IMR-90 (cell line): Measurements from ENCODE around the gene FUT2. TPM values are rescaled to one million over a fixed set of nuclear protein-coding genes. Genes with fewer than 3 reads are reported as not detected.

Source experiments
- ATAC-seq: fragments of 200-7000 bp; cut with Tn5 transposase; 2 replicates; pipeline ENCODE4 v1.9.1; 2020; ENCODE audit warnings: low read depth, mild to moderate bottlenecking, moderate library complexity
- BruUV-seq: library from RNA; stranded (reverse); fragments of 400-500 nt; replicated peaks from 2 replicates; lab custom pipeline; 2021; lab: Mats Ljungman, UMichigan
- CTCF ChIA-PET: fragments of 300-600 bp; formaldehyde crosslinking; extraction: SDS; loops from one replicate; lab custom pipeline; 2021; ENCODE audit warnings: antibody characterized with exemption; lab: Yijun Ruan, JAX
- POLR2A ChIA-PET: fragments of 300-600 bp; sonication (Branson Sonifier 250); formaldehyde crosslinking; loops from one replicate; lab custom pipeline; 2022; ENCODE audit warnings: antibody characterized with exemption; ENCODE audit not compliant: unreplicated experiment; lab: Charles Lee
- DNase-seq: peaks from one replicate; pipeline ENCODE4 v3.0.0; 2013
- H2AFZ ChIP-seq: replicated peaks from 2 replicates; pipeline ENCODE3; 2013; ENCODE audit warnings: low read length, mild to moderate bottlenecking; ENCODE audit not compliant: poor library complexity
- H2AK5ac ChIP-seq: 2 replicates; pipeline ENCODE4 v1.6.1; 2013; ENCODE audit warnings: low read depth, low read length, inconsistent platforms
- H2AK9ac ChIP-seq: replicated peaks from 2 replicates; pipeline ENCODE3; 2013; ENCODE audit warnings: mild to moderate bottlenecking, low read depth, low read length, moderate library complexity; ENCODE audit not compliant: poor library complexity
- H2BK120ac ChIP-seq: 2 replicates; pipeline ENCODE4 v1.6.1; 2013; ENCODE audit warnings: low read depth, low read length, inconsistent platforms
- H2BK15ac ChIP-seq: 3 replicates; pipeline ENCODE4 v1.6.1; 2013; ENCODE audit warnings: low read depth, low read length, inconsistent platforms
- H2BK20ac ChIP-seq: 2 replicates; pipeline ENCODE4 v1.6.1; 2013; ENCODE audit warnings: low read depth, mild to moderate bottlenecking, inconsistent platforms, low read length, moderate library complexity
- H2BK5ac ChIP-seq: 2 replicates; pipeline ENCODE4 v1.6.1; 2013; ENCODE audit warnings: mild to moderate bottlenecking, low read depth, low read length, inconsistent platforms; ENCODE audit not compliant: poor library complexity, severe bottlenecking
- H3K14ac ChIP-seq: replicated peaks from 2 replicates; pipeline ENCODE4 v1.6.1; 2013; ENCODE audit warnings: low read depth, low read length, inconsistent platforms
- H3K18ac ChIP-seq: 2 replicates; pipeline ENCODE4 v1.6.1; 2013; ENCODE audit warnings: low read depth, low read length, control low read depth
- H3K23ac ChIP-seq: 2 replicates; pipeline ENCODE4 v1.6.1; 2013; ENCODE audit warnings: low read depth, low read length, inconsistent platforms
- H3K27ac ChIP-seq: 2 replicates; pipeline ENCODE4 v1.5.1; 2013; ENCODE audit warnings: mild to moderate bottlenecking, control low read depth, low read length; ENCODE audit not compliant: insufficient read depth
- H3K27me3 ChIP-seq: 2 replicates; pipeline ENCODE4 v1.6.1; 2013; ENCODE audit warnings: low read length; ENCODE audit not compliant: control insufficient read depth, insufficient read depth
- H3K36me3 ChIP-seq: 2 replicates; pipeline ENCODE4 v1.6.1; 2013; ENCODE audit warnings: low read length, mixed read lengths; ENCODE audit not compliant: control insufficient read depth, insufficient read depth
- H3K4ac ChIP-seq: 2 replicates; pipeline ENCODE4 v1.6.1; 2013; ENCODE audit warnings: low read depth, low read length, inconsistent platforms
- H3K4me1 ChIP-seq: 2 replicates; pipeline ENCODE4 v1.6.1; 2013; ENCODE audit warnings: low read length, mixed read lengths; ENCODE audit not compliant: control insufficient read depth, insufficient read depth
- H3K4me2 ChIP-seq: 2 replicates; pipeline ENCODE4 v1.6.1; 2013; ENCODE audit warnings: low read depth, mild to moderate bottlenecking, control low read depth, low read length, moderate library complexity
- H3K4me3 ChIP-seq: 2 replicates; pipeline ENCODE4 v1.5.1; 2013; ENCODE audit warnings: low read depth, mild to moderate bottlenecking, control low read depth, low read length, moderate library complexity; ENCODE audit not compliant: insufficient read depth
- H3K56ac ChIP-seq: 2 replicates; pipeline ENCODE4 v1.6.1; 2013; ENCODE audit warnings: low read length, inconsistent platforms; ENCODE audit not compliant: insufficient read depth; ENCODE audit errors: extremely low read depth
- H3K79me1 ChIP-seq, 2 experiments: 2 replicates each; pipeline ENCODE4 v1.6.1; 2013; ENCODE audit warnings: low read length in 2 of 2, inconsistent platforms in 1 of 2, low read depth in 1 of 2
- H3K9ac ChIP-seq: 2 replicates; pipeline ENCODE4 v1.6.1; 2013; ENCODE audit warnings: low read depth, low read length, control low read depth
- H3K9me1 ChIP-seq: 2 replicates; pipeline ENCODE4 v1.6.1; 2013; ENCODE audit warnings: low read length, inconsistent platforms; ENCODE audit not compliant: insufficient read depth
- H3K9me3 ChIP-seq: 2 replicates; pipeline ENCODE4 v1.6.1; 2013; ENCODE audit warnings: low read length; ENCODE audit not compliant: control insufficient read depth, insufficient read depth
- H4K20me1 ChIP-seq: 2 replicates; pipeline ENCODE4 v1.6.1; 2013; ENCODE audit warnings: low read length, inconsistent platforms; ENCODE audit not compliant: insufficient read depth
- H4K5ac ChIP-seq: 2 replicates; pipeline ENCODE4 v1.6.1; 2013; ENCODE audit warnings: mild to moderate bottlenecking, low read depth, low read length, control low read depth
- H4K8ac ChIP-seq, 2 experiments: 2 replicates each; pipeline ENCODE4 v1.6.1; 2013; ENCODE audit warnings: low read depth in 2 of 2, low read length in 2 of 2, control low read depth in 1 of 2, inconsistent platforms in 1 of 2
- H4K91ac ChIP-seq: 2 replicates; pipeline ENCODE4 v1.6.1; 2013; ENCODE audit warnings: low read depth, low read length, inconsistent platforms; ENCODE audit not compliant: insufficient read depth
- BHLHE40 ChIP-seq: fragments of 150-350 bp; IDR thresholded peaks from 2 replicates; pipeline ENCODE4 v1.6.1; 2016; ENCODE audit warnings: mild to moderate bottlenecking, low read depth, low read length
- FOS ChIP-seq: fragments of 150-350 bp; IDR thresholded peaks from 2 replicates; pipeline ENCODE4 v1.6.1; 2016; ENCODE audit warnings: low read depth, low read length
- MAFK ChIP-seq: IDR thresholded peaks from 2 replicates; pipeline ENCODE4 v1.6.1; 2012; ENCODE audit warnings: low read depth, low read length, improper control_type of control experiment
- MXI1 ChIP-seq: IDR thresholded peaks from 2 replicates; pipeline ENCODE4 v1.6.1; 2012; ENCODE audit warnings: low read depth, mild to moderate bottlenecking, low read length, moderate library complexity, borderline replicate concordance
- NFE2L2 ChIP-seq: fragments of 150-350 bp; IDR thresholded peaks from 2 replicates; pipeline ENCODE4 v1.6.1; 2016; ENCODE audit warnings: low read depth, mild to moderate bottlenecking, low read length
- POLR2A ChIP-seq: IDR thresholded peaks from 2 replicates; pipeline ENCODE4 v1.6.1; 2012; ENCODE audit warnings: mild to moderate bottlenecking, low read depth, low read length
- RAD21 ChIP-seq: IDR thresholded peaks from 2 replicates; pipeline ENCODE4 v1.6.1; 2012; ENCODE audit warnings: low read length, improper control_type of control experiment
- RCOR1 ChIP-seq: IDR thresholded peaks from 2 replicates; pipeline ENCODE4 v1.6.1; 2012; ENCODE audit warnings: mild to moderate bottlenecking, low read length, improper control_type of control experiment; ENCODE audit not compliant: insufficient replicate concordance
- RFX5 ChIP-seq: IDR thresholded peaks from 2 replicates; pipeline ENCODE4 v1.8.0; 2012; ENCODE audit warnings: low read depth, mild to moderate bottlenecking, low read length, moderate library complexity
- USF2 ChIP-seq: fragments of 150-350 bp; IDR thresholded peaks from 2 replicates; pipeline ENCODE4 v1.6.1; 2017; ENCODE audit warnings: mild to moderate bottlenecking, antibody characterized with exemption, low read length, low read depth
- WGBS, 2 experiments: methylation state at CpG; one replicate each; pipeline versions ENCODE4 v1.1.5 to v1.1.7; 2013; ENCODE audit warnings: missing lambda C conversion rate in 2 of 2; ENCODE audit not compliant: insufficient read length in 1 of 2; ENCODE audit errors: extremely low coverage in 2 of 2; 5-methylcytosine and 5-hydroxymethylcytosine counted together
- dilution Hi-C: fragments of 300-500 bp; cut with HindIII; formaldehyde crosslinking; loops from one replicate; pipeline ENCODE4 v1.14.3; 2018; ENCODE audit warnings: low sequenced_read_pairs; ENCODE audit not compliant: unreplicated experiment
- in situ Hi-C: fragments of 300-500 bp; cut with MboI; formaldehyde crosslinking; loops from 3 replicates; pipeline ENCODE4 v1.14.3; 2019; ENCODE audit warnings: low sequenced_read_pairs, inconsistent platforms, mixed read lengths
- intact Hi-C: fragments of 100-400 bp; cut with micrococcal nuclease; formaldehyde crosslinking; loops from 2 replicates; pipeline ENCODE4 v1.10.0; 2022
- polyA plus RNA-seq, 3 experiments: library from polyadenylated mRNA; depleted of rRNA; stranded (reverse); fragments of >200 nt; gene quantifications; 2 replicates each; pipeline ENCODE4 v1.2.3, GENCODE V29; 2012; ENCODE audit warnings: low replicate concordance in 1 of 3
- total RNA-seq: library from RNA; depleted of rRNA; stranded (reverse); fragments of >200 nt; gene quantifications from 2 replicates; pipeline ENCODE4 v1.2.3, GENCODE V29; 2012
- TF ChIP-seq, protein P1 (sequence below): fragments of 150-350 bp; IDR thresholded peaks from 2 replicates; pipeline ENCODE4 v1.6.1; 2016; ENCODE audit warnings: low read depth, mild to moderate bottlenecking, low read length, moderate library complexity, borderline replicate concordance
- TF ChIP-seq, protein P2 (sequence below): conservative IDR thresholded peaks from 2 replicates; pipeline ENCODE4 v1.5.1; 2012; ENCODE audit warnings: mild to moderate bottlenecking, low read depth, low read length, improper control_type of control experiment

The FUT2 gene
- total and polyA plus RNA-seq, 2 of the 4 experiments (the other 2 are of a cell fraction): not detected

GRCh38 chr19:48681127-48681470 lies 14.7 kb upstream of the FUT2 start:
- no peak overlapping the region for H2BK20ac ChIP-seq
- H3K27me3 ChIP-seq: peaks cover 12% of the 10 kb centered on the region
- peaks cover 3% of the 10 kb centered on the region; the same call in 1 of the 2 replicates for H3K4me1 ChIP-seq
- ATAC-seq (peak; percentile 92), DNase-seq (peak; percentile 93)
- H3K4ac ChIP-seq: no peak overlapping the region
- no peak overlapping the region for H2BK120ac ChIP-seq
- peaks cover 7% of the 10 kb centered on the region for H3K9me1 ChIP-seq
- no peak overlapping the region for H2BK5ac ChIP-seq
- TF ChIP-seq NFE2L2: no peak
- TF ChIP-seq RFX5: no peak
- TF ChIP-seq BHLHE40: peak; percentile 93
- peak; percentile 41; the same call in 1 of the 2 replicates for TF ChIP-seq MXI1
- peak; percentile 91 for TF ChIP-seq RCOR1
- TF ChIP-seq, protein P1, sequence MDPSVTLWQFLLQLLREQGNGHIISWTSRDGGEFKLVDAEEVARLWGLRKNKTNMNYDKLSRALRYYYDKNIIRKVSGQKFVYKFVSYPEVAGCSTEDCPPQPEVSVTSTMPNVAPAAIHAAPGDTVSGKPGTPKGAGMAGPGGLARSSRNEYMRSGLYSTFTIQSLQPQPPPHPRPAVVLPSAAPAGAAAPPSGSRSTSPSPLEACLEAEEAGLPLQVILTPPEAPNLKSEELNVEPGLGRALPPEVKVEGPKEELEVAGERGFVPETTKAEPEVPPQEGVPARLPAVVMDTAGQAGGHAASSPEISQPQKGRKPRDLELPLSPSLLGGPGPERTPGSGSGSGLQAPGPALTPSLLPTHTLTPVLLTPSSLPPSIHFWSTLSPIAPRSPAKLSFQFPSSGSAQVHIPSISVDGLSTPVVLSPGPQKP: no peak
- no peak for TF ChIP-seq POLR2A
- 0 out of 2 replicates have a peak, but pooled peaks have one; percentile 25 for TF ChIP-seq FOS
- TF ChIP-seq RAD21: no peak
- TF ChIP-seq MAFK: no peak
- TF ChIP-seq USF2: peak; percentile 76
- TF ChIP-seq, protein P2, sequence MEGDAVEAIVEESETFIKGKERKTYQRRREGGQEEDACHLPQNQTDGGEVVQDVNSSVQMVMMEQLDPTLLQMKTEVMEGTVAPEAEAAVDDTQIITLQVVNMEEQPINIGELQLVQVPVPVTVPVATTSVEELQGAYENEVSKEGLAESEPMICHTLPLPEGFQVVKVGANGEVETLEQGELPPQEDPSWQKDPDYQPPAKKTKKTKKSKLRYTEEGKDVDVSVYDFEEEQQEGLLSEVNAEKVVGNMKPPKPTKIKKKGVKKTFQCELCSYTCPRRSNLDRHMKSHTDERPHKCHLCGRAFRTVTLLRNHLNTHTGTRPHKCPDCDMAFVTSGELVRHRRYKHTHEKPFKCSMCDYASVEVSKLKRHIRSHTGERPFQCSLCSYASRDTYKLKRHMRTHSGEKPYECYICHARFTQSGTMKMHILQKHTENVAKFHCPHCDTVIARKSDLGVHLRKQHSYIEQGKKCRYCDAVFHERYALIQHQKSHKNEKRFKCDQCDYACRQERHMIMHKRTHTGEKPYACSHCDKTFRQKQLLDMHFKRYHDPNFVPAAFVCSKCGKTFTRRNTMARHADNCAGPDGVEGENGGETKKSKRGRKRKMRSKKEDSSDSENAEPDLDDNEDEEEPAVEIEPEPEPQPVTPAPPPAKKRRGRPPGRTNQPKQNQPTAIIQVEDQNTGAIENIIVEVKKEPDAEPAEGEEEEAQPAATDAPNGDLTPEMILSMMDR: no peak
- H2AK5ac ChIP-seq: 0 out of 2 replicates have a peak overlapping the region, but pooled peaks have one; percentile 28
- no TSS peak for BruUV-seq
- ChIA-PET CTCF (interaction anchor here (1.0 kb wide), 1 partner anchor 15 kb away, joined by 3 read pairs; no protein-coding TSS in a partner anchor), POLR2A (no interaction called here)
- no peak overlapping the region for H2AK9ac ChIP-seq
- H3K9ac ChIP-seq: no peak overlapping the region
- no peak overlapping the region for H4K91ac ChIP-seq
- H3K4me3 ChIP-seq: no peak overlapping the region
- no peak overlapping the region for H2BK15ac ChIP-seq
- H4K5ac ChIP-seq: no peak overlapping the region
- in situ Hi-C loops: no loop called here
- no peaks in the 10 kb centered on the region for H3K36me3 ChIP-seq
- H3K27ac ChIP-seq: no peak overlapping the region
- no peak overlapping the region for H3K23ac ChIP-seq
- no peaks in the 10 kb centered on the region for H3K79me1 ChIP-seq
- no peak overlapping the region for H3K18ac ChIP-seq
- no peak overlapping the region for H3K4me2 ChIP-seq
- intact Hi-C loops: no loop called here
- H3K56ac ChIP-seq: no peak overlapping the region
- WGBS, 2 experiments: 26% methylated on average over 5 of the region's 7 CpGs; no CpG with 5 or more reads in 1 of the 2 experiments
- H4K8ac ChIP-seq: no peak overlapping the region
- no peaks in the 10 kb centered on the region for H3K9me3 ChIP-seq
- dilution Hi-C loops: no loop called here
- peaks cover 6% of the 10 kb centered on the region; the same call in 1 of the 2 replicates for H4K20me1 ChIP-seq
- H3K14ac ChIP-seq: no peak overlapping the region
- H2AFZ ChIP-seq: peak overlapping the region; percentile 62
